HG03064 (cell line): Measurements from ENCODE around the gene STX8.
"Not testable (repeated sequence)": the region's sequence is repeated elsewhere in the genome, so short reads cannot be mapped to it uniquely, and the experiment has no call there.

Source experiments
- ATAC-seq: cut with Tn5 transposase; IDR thresholded peaks from one replicate; pipeline ENCODE4 v1.9.1; 2021; ENCODE audit warnings: low read depth; ENCODE audit not compliant: unreplicated experiment

The STX8 gene

DNA sequence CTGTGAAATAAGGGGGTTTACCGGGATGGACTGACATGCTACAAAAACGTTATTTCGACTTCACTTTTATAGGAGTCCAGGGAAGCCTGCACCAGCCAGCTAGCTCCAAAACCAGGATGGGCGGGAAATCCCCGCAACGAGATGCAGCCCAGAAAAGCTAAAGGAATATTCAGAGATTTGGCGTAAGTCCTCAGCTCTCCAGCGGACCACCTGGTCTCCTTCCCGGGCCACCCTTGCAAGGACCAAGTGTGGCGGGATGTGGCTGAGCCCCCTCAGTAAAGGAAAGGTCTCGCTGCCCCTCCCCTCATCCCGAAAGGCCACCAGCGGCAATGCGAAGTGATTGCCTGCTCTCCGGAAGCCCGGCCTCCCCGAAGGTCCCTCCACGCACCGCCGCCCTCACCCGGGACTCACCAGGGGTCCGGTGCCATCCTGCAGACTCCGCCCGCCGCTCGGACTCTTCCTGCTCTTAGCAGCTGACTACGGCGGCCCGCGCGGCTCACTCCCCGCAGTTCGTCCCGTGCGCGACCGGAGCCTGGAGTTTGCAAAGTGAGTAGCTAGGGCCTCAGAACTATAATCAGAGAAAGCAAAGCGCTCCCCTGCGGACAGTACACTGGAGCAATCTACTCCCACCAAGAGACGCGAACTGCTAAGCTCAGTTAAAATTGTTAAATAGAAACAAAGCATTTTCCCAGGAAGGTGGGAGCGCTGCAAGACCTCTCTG, at the start of gene STX8:
TSS of gene STX8 (minus strand) at position 440 of the 721 bp plus-strand sequence. CDS start at position 428, 12 bp downstream.
- peak; percentile 66 for ATAC-seq

DNA sequence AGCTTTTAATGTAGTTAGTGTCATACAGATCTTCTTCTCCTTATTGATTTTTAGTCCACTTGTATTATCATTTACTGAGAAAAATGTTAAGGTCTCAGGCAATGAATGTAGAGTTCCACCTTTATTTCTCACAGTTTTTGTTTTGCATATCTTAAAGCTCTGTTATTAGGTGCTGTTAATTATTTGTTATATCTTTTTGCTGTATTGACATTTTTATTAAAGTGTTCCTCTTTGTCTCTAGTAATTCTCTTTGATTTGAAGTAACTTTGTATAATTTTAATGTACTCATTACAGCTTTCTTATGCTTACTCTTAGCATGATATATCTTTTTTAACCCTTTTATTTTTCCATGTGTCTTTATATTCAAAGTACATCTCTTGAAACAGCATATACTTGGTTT, 47.3 kb upstream of the STX8 start:
- ATAC-seq: no peak

GRCh38 chr17:9615486-9615885, 39.9 kb upstream of the STX8 start:
- no peak for ATAC-seq

DNA sequence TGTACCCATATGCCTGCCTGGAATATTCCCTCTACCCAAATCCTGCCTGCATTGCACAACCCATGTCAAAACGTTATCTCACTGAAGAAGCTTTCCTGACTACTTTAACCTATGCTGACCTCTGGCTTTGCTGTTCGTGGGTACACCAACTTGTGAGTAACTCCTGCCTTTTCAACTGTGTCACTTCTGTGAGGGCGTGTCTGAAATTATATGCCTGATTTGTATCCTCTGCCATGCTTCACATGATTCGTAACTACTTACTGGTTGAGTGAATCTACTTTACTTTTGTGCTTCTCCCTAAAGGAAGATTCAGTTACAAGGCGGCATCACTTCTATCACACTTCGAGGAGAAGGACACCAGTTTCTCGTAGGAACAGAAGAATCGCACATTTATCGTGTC, 36.4 kb upstream of the STX8 start:
- ATAC-seq: no peak

GRCh38 chr17:9611557-9611956, 35.9 kb upstream of the STX8 start:
- no peak for ATAC-seq

- ATAC-seq: not testable (repeated sequence)
Observed at GRCh38 chr17:9607058-9607457, 31.4 kb upstream of the STX8 start.

DNA sequence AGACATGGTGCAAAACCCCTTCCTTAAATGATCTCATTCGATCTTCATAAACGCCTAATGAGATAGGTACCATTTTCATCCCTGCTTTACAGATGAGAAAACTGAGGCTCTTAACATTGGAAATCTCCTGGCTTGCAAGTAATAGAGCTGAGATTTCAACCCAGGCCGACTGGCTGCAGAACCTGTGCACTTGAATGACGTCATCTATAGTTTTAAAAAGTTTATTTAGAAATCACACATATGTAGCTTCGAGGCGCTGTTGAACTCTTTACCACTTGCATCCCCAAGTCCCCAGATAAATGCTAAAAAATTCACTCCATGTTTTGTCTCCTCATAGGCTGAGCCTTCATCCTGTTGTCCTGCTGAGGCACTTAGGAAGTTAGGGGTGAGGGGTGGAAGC, 30.8 kb upstream of the STX8 start:
- no peak for ATAC-seq

DNA sequence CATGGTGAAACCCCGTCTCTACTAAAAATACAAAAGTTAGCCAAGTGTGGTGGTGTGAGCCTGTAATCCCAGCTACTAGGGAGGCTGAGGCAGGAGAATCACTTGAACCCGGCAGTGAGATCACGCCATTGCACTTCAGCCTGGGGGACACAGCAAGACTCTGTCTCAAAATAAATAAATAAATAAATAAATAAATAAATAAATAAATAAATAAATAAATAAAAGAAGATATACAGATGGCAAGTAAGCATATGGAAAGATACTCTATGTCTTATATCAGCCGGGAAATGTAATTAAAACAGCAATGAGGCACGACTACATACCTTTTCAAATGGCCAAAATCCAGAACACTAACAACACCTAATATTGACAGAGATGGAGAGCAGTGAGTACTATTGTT, 29.0 kb upstream of the STX8 start:
- not testable (repeated sequence) for ATAC-seq

DNA sequence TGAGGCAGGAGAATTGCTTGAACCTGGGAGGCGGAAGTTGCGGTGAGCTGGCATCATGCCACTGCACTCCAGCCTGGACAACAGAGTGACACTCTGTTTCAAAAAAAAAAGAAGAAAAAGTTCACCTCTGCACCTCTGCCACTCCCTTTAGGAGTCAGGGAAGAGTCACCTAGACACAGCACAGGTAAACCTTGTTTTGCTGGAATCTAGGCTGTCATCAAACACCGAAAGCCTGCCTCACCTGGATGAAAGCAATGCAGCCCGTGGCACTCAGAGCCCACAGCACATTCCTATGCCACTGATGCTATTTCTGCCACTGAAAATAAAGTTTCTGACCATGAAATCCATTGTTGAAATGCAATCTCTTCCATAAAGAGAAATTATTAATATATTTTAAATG, 23.0 kb upstream of the STX8 start:
- ATAC-seq: no peak

GRCh38 chr17:9597638-9598037, 22.0 kb upstream of the STX8 start:
- not testable (repeated sequence) for ATAC-seq

DNA sequence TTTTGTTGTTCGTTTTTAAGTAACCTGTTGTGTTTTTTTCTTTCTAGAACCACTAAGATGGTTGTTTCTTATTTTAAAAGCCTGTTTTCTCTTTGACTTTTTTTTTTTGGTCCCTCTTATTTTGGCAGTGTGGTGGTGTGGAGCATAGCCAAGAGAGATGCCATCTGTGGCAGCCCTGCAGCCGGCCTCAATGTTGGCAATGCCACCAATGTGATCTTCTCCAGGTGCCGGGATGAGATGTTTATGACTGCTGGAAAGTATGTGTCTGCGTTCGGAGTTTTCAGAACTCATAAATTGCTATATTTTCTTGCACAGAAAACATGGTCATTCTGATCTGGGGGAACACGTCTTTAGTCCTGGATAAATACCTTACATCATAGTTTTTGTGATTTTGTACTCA, 18.4 kb upstream of the STX8 start:
- no peak for ATAC-seq

- ATAC-seq: no peak
Observed at GRCh38 chr17:9587969-9588656, 12.5 kb upstream of the STX8 start.

GRCh38 chr17:9577373-9577709, 1.7 kb upstream of the STX8 start:
- no peak for ATAC-seq

DNA sequence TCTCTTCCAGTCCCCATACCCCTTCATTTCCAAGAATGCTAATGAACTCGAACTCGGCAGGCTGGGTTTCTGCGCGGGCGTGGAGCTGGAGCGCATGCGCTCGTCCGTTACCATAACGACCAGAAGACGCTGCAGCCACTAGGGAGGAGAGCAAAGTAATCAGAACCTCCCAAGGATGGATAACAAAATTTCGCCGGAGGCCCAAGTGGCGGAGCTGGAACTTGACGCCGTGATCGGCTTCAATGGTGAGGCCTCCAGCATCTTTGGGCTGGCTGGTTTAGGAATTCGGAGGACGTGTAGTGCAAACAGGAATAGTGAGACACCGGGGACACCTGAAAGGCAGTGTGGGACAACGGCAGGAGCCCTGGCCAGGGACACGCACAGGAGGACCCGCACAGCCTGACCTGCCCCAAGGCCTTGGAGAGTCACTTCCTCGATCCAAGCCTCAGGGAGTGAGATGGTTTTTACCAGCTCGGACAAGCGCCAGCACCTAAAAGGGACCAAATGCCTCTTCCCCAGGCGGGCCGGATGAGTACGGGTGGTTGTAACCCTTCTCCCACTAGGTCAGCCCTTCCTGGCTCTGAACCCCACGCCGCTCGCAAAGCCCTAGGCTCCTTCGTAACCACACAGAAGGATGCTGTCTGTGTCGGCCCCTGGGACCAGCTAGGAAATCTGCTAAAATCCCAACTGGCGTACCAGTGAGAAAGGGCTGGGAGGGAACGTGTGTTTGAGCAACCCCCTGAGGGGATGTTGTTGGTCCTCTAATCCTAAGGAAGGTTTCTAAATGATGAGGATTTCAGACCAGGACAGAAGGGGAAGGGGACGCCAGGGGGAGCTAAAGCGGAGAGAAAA, 1.1 kb upstream of the STX8 start, which contains the start of gene CFAP52:
TSS of gene CFAP52 (plus strand) at position 122 of the 852 bp plus-strand sequence. CDS start at position 176, 54 bp downstream.
- no peak for ATAC-seq

DNA sequence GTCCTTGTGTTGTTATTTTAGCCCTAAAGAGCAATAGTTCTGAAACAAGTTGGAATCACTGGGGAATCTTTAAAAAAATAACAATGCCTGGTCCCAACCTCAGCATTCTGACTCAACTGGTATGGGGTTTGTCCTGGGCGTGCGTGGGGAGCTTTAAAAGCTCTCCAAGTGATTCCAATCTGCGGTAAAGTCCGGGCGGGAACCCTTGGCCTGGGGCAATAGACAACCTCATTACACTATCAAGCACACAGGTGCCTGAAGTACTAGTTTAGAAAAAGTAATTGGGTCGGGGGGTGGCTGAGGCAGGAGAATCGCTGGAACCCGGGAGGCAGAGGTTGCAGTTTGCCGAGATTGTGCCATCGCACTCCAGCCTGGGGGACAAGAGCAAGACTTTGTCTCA, 4.4 kb downstream of the STX8 start:
- no peak for ATAC-seq

DNA sequence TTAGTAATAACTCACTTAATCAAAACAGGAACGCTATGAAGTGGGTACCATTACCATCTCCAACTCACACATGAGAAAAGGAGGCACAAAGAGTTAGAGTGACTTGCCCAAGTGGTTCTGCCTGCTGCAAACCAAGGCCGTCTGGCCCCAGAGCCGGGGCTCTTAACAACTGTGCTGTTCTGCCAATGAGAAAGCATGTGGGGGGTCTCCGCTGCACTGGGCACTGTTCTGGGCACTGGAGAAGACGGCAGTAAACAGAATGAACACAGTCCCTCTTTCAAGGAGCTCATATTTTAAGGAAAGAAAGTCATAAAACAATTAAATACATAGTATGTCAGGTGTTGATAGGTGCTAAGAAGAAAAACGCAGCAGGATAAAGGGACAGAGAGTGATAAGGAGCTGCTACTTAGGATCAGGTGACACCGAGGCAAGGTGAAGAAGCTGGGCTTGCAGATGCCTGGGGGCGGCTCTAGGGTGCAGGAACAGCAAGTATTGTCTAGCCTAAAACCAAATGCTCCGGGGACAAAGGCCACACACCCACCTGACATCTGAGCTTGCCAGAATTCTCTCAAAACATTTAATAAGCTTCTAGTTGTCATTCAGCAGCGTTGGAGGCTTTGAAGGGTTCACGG, 6.5 kb downstream of the STX8 start:
- ATAC-seq: no peak

DNA sequence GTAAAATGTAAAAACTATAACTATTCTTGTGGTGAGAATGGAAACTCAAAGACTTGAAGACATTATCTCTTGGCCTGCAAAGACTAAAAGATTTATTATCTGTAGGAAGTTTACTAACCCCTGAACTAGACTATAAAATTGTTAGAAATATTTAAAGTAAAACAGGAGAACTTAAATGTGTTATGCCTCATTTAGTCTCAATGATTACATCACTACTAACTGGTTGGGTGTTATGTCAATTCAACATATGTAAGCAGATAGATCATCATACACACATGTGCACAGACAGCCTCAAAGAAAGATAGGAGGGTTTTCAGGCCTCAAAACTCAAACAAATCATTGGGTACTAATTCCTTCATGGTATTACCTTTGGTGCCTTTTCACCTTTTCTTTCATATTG, 7.6 kb downstream of the STX8 start:
- ATAC-seq: no peak

GRCh38 chr17:9566739-9567138, 8.9 kb downstream of the STX8 start:
- ATAC-seq: not testable (repeated sequence)

GRCh38 chr17:9566067-9566466, 9.6 kb downstream of the STX8 start:
- no peak for ATAC-seq

DNA sequence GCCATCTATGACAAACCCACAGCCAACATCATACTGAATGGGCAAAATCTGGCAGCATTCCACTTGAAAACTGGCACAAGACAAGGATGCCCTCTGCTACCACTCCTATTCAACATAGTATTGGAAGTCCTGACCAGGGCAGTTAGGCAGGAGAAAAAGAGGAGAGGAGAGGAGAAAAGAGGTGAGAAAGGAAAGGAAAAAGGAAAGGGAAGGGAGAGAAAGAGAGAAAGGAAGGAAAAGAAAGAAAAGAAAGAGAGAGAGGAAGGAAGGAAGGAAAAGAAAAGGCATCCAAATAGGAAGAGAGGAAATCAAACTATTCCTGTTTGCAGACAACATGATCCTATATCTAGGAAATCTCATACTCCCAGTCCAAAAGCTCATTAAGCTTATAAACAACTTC, 11.5 kb downstream of the STX8 start:
- ATAC-seq: no peak

DNA sequence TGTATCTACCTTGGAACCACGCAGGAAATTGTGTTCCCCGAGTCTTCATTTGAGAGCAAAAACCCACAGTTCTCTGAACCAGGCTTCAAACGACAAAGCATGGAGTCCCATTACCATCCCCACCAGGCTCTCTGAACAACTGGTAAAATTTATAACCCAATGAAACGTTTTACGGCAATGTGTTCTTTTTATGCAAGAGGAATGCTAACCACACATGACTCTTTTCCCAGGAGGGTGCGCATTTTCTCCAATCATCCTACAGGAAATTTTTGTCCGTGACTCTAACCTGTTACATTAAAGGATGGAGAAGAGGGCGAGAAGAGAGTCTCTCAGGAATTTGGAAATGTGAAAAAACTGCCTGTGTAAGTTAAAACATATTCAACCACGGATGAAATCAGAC, 17.8 kb downstream of the STX8 start:
- ATAC-seq: no peak
